ENCODE results near the gene LYST.

- no peak for TF ChIP-seq CTCF (optimal IDR thresholded peaks at IDR 0.05 in 1 of 3, IDR thresholded peaks at IDR 0.05 in 1 of 3, conservative IDR thresholded peaks at IDR 0.05 in 1 of 3; ENCODE audit: extremely low read depth in 1 of 3, insufficient read depth in 2 of 3, low read length in 3 of 3)
- TF ChIP-seq EZH2 (IDR thresholded peaks at IDR 0.05; ENCODE audit: low read length) = no peak
Measured at GRCh38 chr1:235679644-235680043, 187.1 kb downstream of the LYST start.
